Stimulated activated CD8-positive, alpha-beta memory T cell treated with anti-CD3 and anti-CD28 coated beads, Interleukin-7, amount 100 ng/mL, for 24 hours (primary cell): Measurements from ENCODE around the gene LAPTM5.
"Not testable (repeated sequence)": the region's sequence is repeated elsewhere in the genome, so short reads cannot be mapped to it uniquely, and the experiment has no call there.

Experiments used
- DNase-seq: peaks from one replicate; pipeline ENCODE4 v3.0.0-alpha.2; 2020; ENCODE audit warnings: low read depth

Gene LAPTM5

GRCh38 chr1:30770150-30770549, 12.6 kb upstream of the LAPTM5 start:
- DNase-seq, result no peak

GRCh38 chr1:30768830-30769718, 11.5 kb upstream of the LAPTM5 start:
- DNase-seq, result no peak

- DNase-seq, result no peak
These were observed 10.7 kb upstream of the LAPTM5 start for GRCh38 chr1:30768159-30768829.

- not testable (repeated sequence) for DNase-seq
These were observed 9.4 kb upstream of the LAPTM5 start for GRCh38 chr1:30766948-30767347.

- DNase-seq, result no peak
These were observed 8.2 kb upstream of the LAPTM5 start for GRCh38 chr1:30765556-30766434.

- no peak for DNase-seq
These were observed 7.5 kb upstream of the LAPTM5 start for GRCh38 chr1:30764939-30765555.

- DNase-seq, result no peak
These were observed 6.8 kb upstream of the LAPTM5 start for GRCh38 chr1:30764396-30764795.

GRCh38 chr1:30763651-30764248, 6.2 kb upstream of the LAPTM5 start:
- no peak for DNase-seq

GRCh38 chr1:30762930-30763650, 5.5 kb upstream of the LAPTM5 start:
- DNase-seq, result no peak

GRCh38 chr1:30762152-30762929, 4.8 kb upstream of the LAPTM5 start:
- no peak for DNase-seq

GRCh38 chr1:30761381-30762151, 4.0 kb upstream of the LAPTM5 start:
- no peak for DNase-seq

GRCh38 chr1:30760596-30761324, 3.2 kb upstream of the LAPTM5 start:
- no peak for DNase-seq

- no peak for DNase-seq
These were observed 2.2 kb upstream of the LAPTM5 start for GRCh38 chr1:30759718-30760281.

- no peak for DNase-seq
These were observed 1.3 kb upstream of the LAPTM5 start for GRCh38 chr1:30758785-30759380.

- DNase-seq, result no peak
These were observed 631 bp upstream of the LAPTM5 start for GRCh38 chr1:30758121-30758688.

- no peak for DNase-seq
These were observed 826 bp downstream of the LAPTM5 start for GRCh38 chr1:30756545-30757351.

- DNase-seq, result no peak
These were observed 1.4 kb downstream of the LAPTM5 start for GRCh38 chr1:30756206-30756544.
